Measurements from ENCODE around the gene STK17A.
A peak's percentile ranks its signal among the peaks of the same experiment; 100 is the strongest.

STK17A gene

GRCh38 chr7:43582503-43583423 lies at the start of gene STK17A:
TSS of gene STK17A (plus strand) at chr7:43583108. CDS start at chr7:43583244, 136 bp downstream.
- peak; percentile 97 for DNase-seq (ENCODE audit: low spot score)

- no peak for DNase-seq (ENCODE audit: low spot score)
These were observed 49.0 kb upstream of the STK17A start for GRCh38 chr7:43533801-43534479.

- DNase-seq (ENCODE audit: low spot score), result no peak
These were observed 47.9 kb upstream of the STK17A start for GRCh38 chr7:43535031-43535451.

- DNase-seq (ENCODE audit: low spot score), result no peak
These were observed 46.9 kb upstream of the STK17A start for GRCh38 chr7:43535810-43536585.

- no peak for DNase-seq (ENCODE audit: low spot score)
These were observed 46.1 kb upstream of the STK17A start for GRCh38 chr7:43536773-43537172.

- DNase-seq (ENCODE audit: low spot score), result no peak
These were observed 45.0 kb upstream of the STK17A start for GRCh38 chr7:43537765-43538403.

- DNase-seq (ENCODE audit: low spot score), result no peak
These were observed 44.5 kb upstream of the STK17A start for GRCh38 chr7:43538404-43538771.

GRCh38 chr7:43540471-43540870 lies 42.4 kb upstream of the STK17A start:
- DNase-seq (ENCODE audit: low spot score), result no peak

GRCh38 chr7:43542716-43543115 lies 40.2 kb upstream of the STK17A start:
- no peak for DNase-seq (ENCODE audit: low spot score)

- no peak for DNase-seq (ENCODE audit: low spot score)
These were observed 36.7 kb upstream of the STK17A start for GRCh38 chr7:43546231-43546630.

GRCh38 chr7:43550427-43550826 lies 32.5 kb upstream of the STK17A start:
- no peak for DNase-seq (ENCODE audit: low spot score)

- no peak for DNase-seq (ENCODE audit: low spot score)
These were observed 30.8 kb upstream of the STK17A start for GRCh38 chr7:43552122-43552521.

- no peak for DNase-seq (ENCODE audit: low spot score)
These were observed 28.9 kb upstream of the STK17A start for GRCh38 chr7:43553999-43554398.

GRCh38 chr7:43554423-43554822 lies 28.5 kb upstream of the STK17A start:
- peak; percentile 3 for DNase-seq (ENCODE audit: low spot score)

- DNase-seq (ENCODE audit: low spot score), result no peak
These were observed 24.9 kb upstream of the STK17A start for GRCh38 chr7:43557831-43558495.

GRCh38 chr7:43559171-43559945 lies 23.6 kb upstream of the STK17A start:
- DNase-seq (ENCODE audit: low spot score), result no peak

GRCh38 chr7:43559946-43560335 lies 23.0 kb upstream of the STK17A start:
- no peak for DNase-seq (ENCODE audit: low spot score)

GRCh38 chr7:43560742-43561330 lies 22.1 kb upstream of the STK17A start:
- DNase-seq (ENCODE audit: low spot score), result no peak

- no peak for DNase-seq (ENCODE audit: low spot score)
These were observed 20.5 kb upstream of the STK17A start for GRCh38 chr7:43562383-43562782.

- no peak for DNase-seq (ENCODE audit: low spot score)
These were observed 17.1 kb upstream of the STK17A start for GRCh38 chr7:43565786-43566185.

Measured in CD4-positive, alpha-beta T cell treated with Interleukin-2 at 100 ng/mL for 4 hours (primary cell).